GM13977 (cell line): ENCODE measurements around the gene RHOB.
"Not testable (repeated sequence)": the region's sequence is repeated elsewhere in the genome, so short reads cannot be mapped to it uniquely, and the experiment has no call there.

Experiments used
- DNase-seq: peaks from one replicate; pipeline ENCODE4 v3.0.0; 2012; ENCODE audit warnings: low spot score
- in situ Hi-C: fragments of 300-500 bp; cut with MboI; formaldehyde crosslinking; loops from one replicate; pipeline ENCODE4 v1.12.0; 2022; ENCODE audit warnings: low sequenced_read_pairs, low pct_unique_long_range_greater_than_20kb, mixed read lengths, inconsistent platforms; ENCODE audit not compliant: unreplicated experiment
- TF ChIP-seq, protein P1 (sequence below): IDR thresholded peaks from 2 replicates; pipeline ENCODE4 v1.5.1; 2012; ENCODE audit warnings: mild to moderate bottlenecking, control low read depth; ENCODE audit not compliant: insufficient read depth; ENCODE audit errors: extremely low read depth, missing control alignments

RHOB gene

DNA sequence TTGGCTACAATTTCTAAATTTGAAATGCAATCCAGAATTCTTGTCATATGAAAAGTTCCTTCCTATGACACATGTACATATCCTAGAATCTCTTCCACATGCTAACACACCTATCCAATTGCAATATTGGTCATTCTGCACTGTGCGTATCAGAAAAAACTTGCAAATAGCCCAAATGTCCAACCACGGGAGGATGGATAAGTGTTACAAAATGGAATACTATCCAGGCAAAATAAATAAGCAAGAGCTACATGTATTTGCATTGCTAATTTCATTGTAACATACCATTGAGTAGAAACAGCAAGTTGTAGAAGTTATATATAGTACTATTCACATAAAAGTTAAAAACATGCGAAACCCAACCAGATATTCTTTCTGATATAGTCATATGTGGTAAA is 15.6 kb upstream of the RHOB start:
- TF ChIP-seq, protein P1, sequence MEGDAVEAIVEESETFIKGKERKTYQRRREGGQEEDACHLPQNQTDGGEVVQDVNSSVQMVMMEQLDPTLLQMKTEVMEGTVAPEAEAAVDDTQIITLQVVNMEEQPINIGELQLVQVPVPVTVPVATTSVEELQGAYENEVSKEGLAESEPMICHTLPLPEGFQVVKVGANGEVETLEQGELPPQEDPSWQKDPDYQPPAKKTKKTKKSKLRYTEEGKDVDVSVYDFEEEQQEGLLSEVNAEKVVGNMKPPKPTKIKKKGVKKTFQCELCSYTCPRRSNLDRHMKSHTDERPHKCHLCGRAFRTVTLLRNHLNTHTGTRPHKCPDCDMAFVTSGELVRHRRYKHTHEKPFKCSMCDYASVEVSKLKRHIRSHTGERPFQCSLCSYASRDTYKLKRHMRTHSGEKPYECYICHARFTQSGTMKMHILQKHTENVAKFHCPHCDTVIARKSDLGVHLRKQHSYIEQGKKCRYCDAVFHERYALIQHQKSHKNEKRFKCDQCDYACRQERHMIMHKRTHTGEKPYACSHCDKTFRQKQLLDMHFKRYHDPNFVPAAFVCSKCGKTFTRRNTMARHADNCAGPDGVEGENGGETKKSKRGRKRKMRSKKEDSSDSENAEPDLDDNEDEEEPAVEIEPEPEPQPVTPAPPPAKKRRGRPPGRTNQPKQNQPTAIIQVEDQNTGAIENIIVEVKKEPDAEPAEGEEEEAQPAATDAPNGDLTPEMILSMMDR = no peak
- no peak for DNase-seq
- in situ Hi-C loops = no loop called here

DNA sequence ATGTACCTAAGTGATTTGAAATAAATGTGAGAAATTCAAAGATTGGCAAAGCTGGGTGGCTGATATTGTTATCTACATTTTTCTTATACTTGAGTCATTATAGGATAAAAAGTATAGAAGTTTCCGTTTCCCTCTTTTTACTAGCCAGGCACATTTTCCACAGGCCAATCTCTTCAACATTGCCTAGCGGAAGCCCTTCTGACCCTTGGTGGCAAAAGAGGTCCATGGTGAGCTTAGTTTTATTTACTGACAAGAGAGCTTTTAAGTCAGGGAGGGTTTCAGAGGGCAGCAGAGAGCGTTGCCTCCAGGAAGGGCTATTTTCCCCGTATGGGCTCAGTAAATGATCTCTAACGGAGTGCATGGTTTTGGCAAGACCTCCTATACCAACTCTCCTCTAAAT is 15.1 kb upstream of the RHOB start:
- no peak for DNase-seq
- in situ Hi-C loops = no loop called here
- TF ChIP-seq, protein P1 = no peak

DNA sequence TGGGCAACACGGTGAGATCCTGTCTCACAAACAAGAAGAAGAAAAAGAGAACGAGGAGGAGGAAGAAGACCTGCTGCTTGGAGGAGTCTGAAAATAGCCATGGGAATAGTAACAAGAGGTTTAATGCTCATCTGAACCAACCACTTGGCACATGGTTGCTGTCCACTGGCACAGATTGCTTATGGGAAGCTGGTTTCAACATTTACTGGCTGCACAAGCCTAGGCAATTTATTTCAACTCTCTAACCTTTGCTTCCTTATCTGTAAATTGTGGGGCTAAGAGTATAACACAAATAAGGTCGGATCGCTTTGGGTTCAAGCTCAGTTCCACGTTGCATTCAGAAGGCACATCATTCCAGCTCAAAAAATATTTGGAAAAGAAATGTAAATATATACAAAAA is 14.2 kb upstream of the RHOB start:
- no peak for DNase-seq
- in situ Hi-C loops = no loop called here
- TF ChIP-seq, protein P1 = no peak

DNA sequence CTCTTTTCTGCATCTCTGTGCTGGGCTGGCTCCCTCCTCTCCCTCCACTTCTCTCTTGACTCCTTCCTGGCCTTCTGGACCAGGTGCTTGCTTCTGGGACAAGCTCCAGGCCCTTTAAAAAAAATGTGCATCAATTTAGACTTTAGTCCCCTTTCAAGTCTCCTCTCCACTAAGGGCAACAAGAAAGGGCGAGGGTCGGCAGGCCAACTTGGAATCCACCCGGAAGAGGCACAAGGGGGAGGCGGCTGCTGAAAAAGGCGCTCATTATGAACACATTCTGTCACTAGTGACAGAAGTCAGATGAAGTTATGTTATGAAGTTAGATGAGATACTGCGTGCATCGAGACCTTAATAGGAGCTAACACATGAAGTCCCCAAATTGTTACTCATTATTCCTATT is 13.6 kb upstream of the RHOB start:
- in situ Hi-C loops = no loop called here
- DNase-seq = no peak
- TF ChIP-seq, protein P1 = no peak

DNA sequence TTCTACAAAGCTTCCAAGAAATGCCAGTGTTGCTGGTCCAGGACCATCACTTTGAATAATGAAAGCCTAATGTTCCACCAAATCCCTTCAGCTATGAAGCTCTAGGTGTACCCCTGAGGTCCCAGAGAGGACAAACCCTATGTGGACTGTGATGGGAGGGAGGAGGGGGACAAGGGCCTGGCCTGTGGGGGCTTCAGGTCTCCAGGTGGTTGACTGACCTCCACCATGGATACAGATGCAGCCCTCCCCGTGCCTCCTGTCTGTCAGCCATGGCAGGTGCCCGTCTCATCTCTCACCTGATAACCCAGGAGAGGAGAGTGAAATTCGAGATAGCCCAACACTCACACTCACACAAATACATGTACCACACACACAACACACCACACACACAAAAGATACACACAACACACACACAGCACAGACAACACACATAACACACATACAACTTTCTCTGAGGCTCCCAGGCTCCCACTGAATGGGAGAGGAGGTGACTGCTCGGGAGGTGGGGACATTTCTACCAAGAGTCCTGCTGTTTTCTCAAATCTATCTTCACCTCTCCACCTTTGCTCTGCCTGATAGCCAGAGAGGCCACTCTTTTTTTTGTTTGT is 12.8 kb upstream of the RHOB start:
- in situ Hi-C loops = no loop called here
- no peak for DNase-seq
- TF ChIP-seq, protein P1 = no peak

DNA sequence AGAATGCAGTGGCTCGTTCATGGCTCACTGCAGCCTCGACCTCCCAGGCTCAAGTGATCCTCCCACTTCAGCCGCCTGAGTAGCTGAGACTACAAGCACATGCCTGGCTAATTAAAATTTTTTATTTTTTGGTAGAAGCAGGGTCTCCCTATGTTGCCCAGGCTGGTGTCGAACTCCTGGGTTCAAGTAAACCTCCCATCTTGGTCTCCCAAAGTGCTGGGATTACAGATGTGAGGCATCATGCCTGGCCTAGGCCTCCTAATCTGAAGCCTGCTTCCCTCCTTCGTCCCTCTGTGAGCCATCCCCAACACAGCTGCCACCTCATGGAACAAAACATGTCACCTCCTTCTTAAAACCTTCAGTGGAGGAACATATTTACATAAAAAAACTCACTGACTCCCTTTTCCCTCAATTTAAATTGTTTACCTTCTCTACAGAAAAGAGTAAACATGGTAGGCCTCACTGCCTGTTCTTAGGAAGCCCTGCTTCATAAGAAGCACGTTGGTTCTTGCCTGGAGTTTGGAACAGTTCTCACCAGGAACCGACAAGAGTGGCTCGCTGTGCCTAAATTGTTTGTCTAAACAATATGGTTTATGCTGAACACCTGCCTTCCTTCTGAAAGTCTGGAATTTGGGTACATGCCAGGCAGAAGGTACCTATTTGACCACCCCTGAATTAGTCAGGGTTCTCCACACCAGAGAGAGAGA is 12.1 kb upstream of the RHOB start:
- DNase-seq = no peak
- in situ Hi-C loops = no loop called here
- TF ChIP-seq, protein P1 = no peak

DNA sequence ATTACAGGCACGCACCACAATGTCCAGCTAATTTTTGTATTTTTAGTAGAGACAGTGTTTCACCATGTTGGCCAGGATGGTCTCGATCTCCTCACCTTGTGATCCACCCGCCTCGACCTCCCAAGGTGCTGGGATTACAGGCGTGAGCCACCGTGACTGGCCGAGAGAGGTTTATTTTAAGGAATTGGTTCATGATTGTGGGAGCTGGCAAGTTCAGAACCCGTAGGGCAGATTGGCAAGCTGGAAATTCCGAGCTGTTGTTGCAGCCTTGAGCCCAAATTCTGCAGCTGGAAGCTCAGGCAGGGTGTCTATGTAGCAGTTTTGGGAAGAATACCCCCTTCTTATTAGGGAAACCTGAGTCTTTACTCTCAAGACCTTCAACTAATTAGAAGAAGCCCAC is 11.4 kb upstream of the RHOB start:
- DNase-seq, in situ Hi-C loops: not testable (repeated sequence)
